K562 (cell line): ENCODE results near the gene DRC1. TPM values are rescaled to one million over a fixed set of nuclear protein-coding genes. Genes with fewer than 3 reads are reported as not detected.
A peak's percentile ranks its signal among the peaks of the same experiment; 100 is the strongest.

Experiments
- ATF1 ChIP-seq, 2 experiments: fragments of 450-650 bp in 1 of 2; IDR thresholded peaks; 2 replicates each; pipeline ENCODE4 v1.6.1; 2016; ENCODE audit warnings: missing compliant biosample characterization in 1 of 2, missing genetic modification characterization in 1 of 2
- BCOR ChIP-seq: fragments of 450-650 bp; IDR thresholded peaks from 2 replicates; pipeline ENCODE4 v1.6.1; 2016
- CHD4 ChIP-seq: fragments of 200-600 bp; sonication (generic); IDR thresholded peaks from 3 replicates; pipeline ENCODE4 v1.6.1; 2012; ENCODE audit warnings: low read depth, mild to moderate bottlenecking, mixed read lengths, low read length, inconsistent platforms; ENCODE audit not compliant: insufficient read depth, insufficient replicate concordance, poor library complexity, severe bottlenecking
- CREB1 ChIP-seq, 2 experiments: sonication (generic) in 1 of 2; formaldehyde crosslinking in 1 of 2; IDR thresholded peaks; 2 replicates each; pipeline versions ENCODE4 v1.6.1 to v1.8.0; 2012 to 2022; ENCODE audit warnings: inconsistent platforms in 1 of 2, mild to moderate bottlenecking in 1 of 2, missing genetic modification reagents in 1 of 2, moderate library complexity in 1 of 2
- CREB5 ChIP-seq: fragments of 250-450 bp; sonication (Bioruptor Pico); IDR thresholded peaks from 2 replicates; pipeline ENCODE4 v1.5.0; 2020; ENCODE audit warnings: mild to moderate bottlenecking
- E2F6 ChIP-seq, 2 experiments: IDR thresholded peaks; 2 replicates each; pipeline ENCODE4 v1.6.1; 2011; ENCODE audit warnings: borderline replicate concordance in 1 of 2, control low read depth in 1 of 2, low read depth in 1 of 2, low read length in 1 of 2, mild to moderate bottlenecking in 1 of 2, mixed read lengths in 1 of 2, moderate library complexity in 1 of 2; ENCODE audit not compliant: insufficient read depth in 1 of 2, insufficient read length in 1 of 2, poor library complexity in 1 of 2, severe bottlenecking in 1 of 2; ENCODE audit errors: extremely low read depth in 1 of 2
- EGR1 ChIP-seq: fragments of 450-650 bp; conservative IDR thresholded peaks from 2 replicates; pipeline ENCODE4 v1.6.1; 2017; ENCODE audit warnings: mild to moderate bottlenecking
- EP300 ChIP-seq: IDR thresholded peaks from 2 replicates; pipeline ENCODE4 v1.6.1; 2012; ENCODE audit warnings: low read length, improper control_type of control experiment
- HMG20A ChIP-seq: fragments of 450-650 bp; formaldehyde crosslinking; conservative IDR thresholded peaks from 2 replicates; pipeline ENCODE4 v1.4.0; 2020; ENCODE audit warnings: mild to moderate bottlenecking, mixed read lengths
- JUN ChIP-seq, 2 experiments: sonication (generic) in 1 of 2; formaldehyde crosslinking in 1 of 2; IDR thresholded peaks; 2 replicates each; pipeline versions ENCODE4 v1.6.1 to v1.8.0; 2012 to 2022; ENCODE audit warnings: borderline replicate concordance in 2 of 2, mild to moderate bottlenecking in 2 of 2, improper control_type of control experiment in 1 of 2, low read depth in 1 of 2, low read length in 1 of 2, missing genetic modification reagents in 1 of 2
- MEF2D ChIP-seq: conservative IDR thresholded peaks from 2 replicates; pipeline ENCODE4 v1.6.1; 2016; ENCODE audit warnings: low read depth, missing genetic modification characterization, missing compliant biosample characterization
- MYNN ChIP-seq, 2 experiments: sonication (generic); formaldehyde crosslinking in 1 of 2; IDR thresholded peaks; 2 replicates each; pipeline versions ENCODE4 v1.5.0 to v1.6.1; 2016 to 2020; ENCODE audit warnings: antibody characterized with exemption in 1 of 2, missing genetic modification reagents in 1 of 2
- NBN ChIP-seq: fragments of 450-650 bp; IDR thresholded peaks from 2 replicates; pipeline ENCODE4 v1.6.1; 2016; ENCODE audit warnings: low read depth, mild to moderate bottlenecking
- NCOA2 ChIP-seq, 2 experiments: fragments of 450-650 bp; IDR thresholded peaks; 2 replicates each; pipeline ENCODE4 v1.6.1; 2018; ENCODE audit warnings: mild to moderate bottlenecking in 2 of 2, moderate library complexity in 1 of 2; ENCODE audit not compliant: partially characterized antibody in 2 of 2
- NCOR1 ChIP-seq: fragments of 450-650 bp; IDR thresholded peaks from 2 replicates; pipeline ENCODE4 v1.6.1; 2016; ENCODE audit warnings: mild to moderate bottlenecking, moderate library complexity
- NFATC3 ChIP-seq: fragments of 450-650 bp; IDR thresholded peaks from 2 replicates; pipeline ENCODE4 v1.6.1; 2017; ENCODE audit warnings: mild to moderate bottlenecking
- NR2C2 ChIP-seq, 2 experiments: fragments of 200-800 bp in 1 of 2; sonication (Bioruptor generic) in 1 of 2; sonication (generic) in 1 of 2; formaldehyde crosslinking in 1 of 2; IDR thresholded peaks; 2 replicates each; pipeline versions ENCODE4 v1.6.1 to v1.8.0; 2016 to 2022; ENCODE audit warnings: mild to moderate bottlenecking in 1 of 2, missing compliant biosample characterization in 1 of 2, missing genetic modification characterization in 1 of 2, missing genetic modification reagents in 1 of 2
- PPARD ChIP-seq: fragments of 250-450 bp; sonication (Bioruptor Pico); IDR thresholded peaks from 2 replicates; pipeline ENCODE4 v1.8.0; 2022; ENCODE audit warnings: inconsistent platforms, mild to moderate bottlenecking, moderate library complexity
- PURB ChIP-seq: sonication (generic); formaldehyde crosslinking; IDR thresholded peaks from 2 replicates; pipeline ENCODE4 v1.9.0; 2021; ENCODE audit warnings: low read depth, mild to moderate bottlenecking, missing genetic modification reagents
- SMARCA5 ChIP-seq: fragments of 450-650 bp; IDR thresholded peaks from 2 replicates; pipeline ENCODE4 v1.6.1; 2016
- SP1 ChIP-seq: sonication (generic); formaldehyde crosslinking; IDR thresholded peaks from 2 replicates; pipeline ENCODE4 v1.8.1; 2022; ENCODE audit warnings: mild to moderate bottlenecking, missing genetic modification reagents
- STAG1 ChIP-seq: sonication (generic); formaldehyde crosslinking; IDR thresholded peaks from 2 replicates; pipeline ENCODE4 v1.5.0; 2020; ENCODE audit warnings: missing genetic modification reagents, borderline replicate concordance
- XRCC5 ChIP-seq: fragments of 200-400 bp; formaldehyde crosslinking; IDR thresholded peaks from 2 replicates; pipeline ENCODE4 v1.6.1; 2017; ENCODE audit warnings: low read depth, mild to moderate bottlenecking, low read length
- polyA plus RNA-seq, 8 experiments: library from polyadenylated mRNA; depleted of rRNA in 4 of 8; stranded (reverse) in 5 of 8; unstranded in 3 of 8; fragments of >200 nt; fragmentation: Nextera tagmentation in 2 of 8; fragmentation: Illumina TruSeq in 1 of 8; extraction: Ambion mirVana in 2 of 8; extraction: Trizol in 1 of 8; gene quantifications; 2 replicates each; pipeline versions ENCODE4 v1.2.1 to v1.2.3, GENCODE V29; 2011 to 2014; ENCODE audit warnings: inconsistent platforms in 1 of 8, missing spikeins in 1 of 8
- total RNA-seq, 7 experiments: library from RNA; depleted of rRNA in 6 of 7; stranded (reverse); fragments of >200 nt in 6 of 7; fragmentation: Illumina TruSeq in 2 of 7; extraction: Trizol in 2 of 7; gene quantifications; 2 replicates each; pipeline versions ENCODE4 v1.2.1 to v1.2.3, GENCODE V29; 2011 to 2021; ENCODE audit warnings: low replicate concordance in 1 of 7
- TF ChIP-seq, protein P1 (sequence below): fragments of 250-450 bp; sonication (Bioruptor Pico); IDR thresholded peaks from 2 replicates; pipeline ENCODE4 v1.8.0; 2022; ENCODE audit warnings: inconsistent platforms, mild to moderate bottlenecking, moderate library complexity, borderline replicate concordance

Gene DRC1
- total and polyA plus RNA-seq, 9 of the 15 experiments (the other 6 are each of a cell fraction or from before 2014, with no cell fraction given) = 0.07 to 0.10 TPM; not detected in 7

GRCh38 chr2:26396734-26397298 is 4.9 kb upstream of the DRC1 start (continued):
- TF ChIP-seq ATF1 (CRISPR knock-in tag; IDR thresholded peaks at IDR 0.05) = no peak
- TF ChIP-seq ATF1 (tag; IDR thresholded peaks at IDR 0.05) = peak; percentile 56; the same call in 1 of the 2 replicates
- TF ChIP-seq CHD4 = peak; percentile 93
- peak in 1 of 2 experiments; percentile 20 for TF ChIP-seq NCOA2 (IDR thresholded peaks at IDR 0.05; ENCODE audit: partially characterized antibody in 2 of 2)
- TF ChIP-seq MYNN (IDR thresholded peaks at IDR 0.05) = peak; percentile 58; the same call in 1 of the 2 replicates
- TF ChIP-seq MYNN (CRISPR knock-in tag; IDR thresholded peaks at IDR 0.05) = no peak
- TF ChIP-seq NCOR1 = peak; percentile 49; the same call in 1 of the 2 replicates
- peak in 1 of 2 experiments; percentile 10 for TF ChIP-seq E2F6 (IDR thresholded peaks at IDR 0.05; ENCODE audit: borderline replicate concordance in 1 of 2, extremely low read depth in 1 of 2, insufficient read depth in 1 of 2, insufficient read length in 1 of 2, low read depth in 1 of 2, low read length in 1 of 2, poor library complexity in 1 of 2, severe bottlenecking in 1 of 2)
- TF ChIP-seq EP300 = peak; percentile 68
- TF ChIP-seq SMARCA5 = peak; percentile 55; the same call in 1 of the 2 replicates
- TF ChIP-seq NBN = peak; percentile 70; the same call in 1 of the 2 replicates
- no peak for TF ChIP-seq CREB5 (CRISPR knock-in tag)
- TF ChIP-seq PPARD = no peak
- no peak for TF ChIP-seq PURB
- TF ChIP-seq SP1 (CRISPR knock-in tag) = peak; percentile 42; the same call in 1 of the 2 replicates
- TF ChIP-seq STAG1 = no peak
- peak; percentile 90 for TF ChIP-seq BCOR
- TF ChIP-seq HMG20A (CRISPR knock-in tag) = no peak
- peak; percentile 93 for TF ChIP-seq EGR1
- no peak for TF ChIP-seq MEF2D
- no peak for TF ChIP-seq NFATC3
- TF ChIP-seq JUN (IDR thresholded peaks at IDR 0.05; ENCODE audit: borderline replicate concordance, low read depth, low read length) = peak; percentile 74
- no peak for TF ChIP-seq JUN (CRISPR knock-in tag; IDR thresholded peaks at IDR 0.05; ENCODE audit: borderline replicate concordance)
- no peak for TF ChIP-seq XRCC5
- TF ChIP-seq, protein P1, sequence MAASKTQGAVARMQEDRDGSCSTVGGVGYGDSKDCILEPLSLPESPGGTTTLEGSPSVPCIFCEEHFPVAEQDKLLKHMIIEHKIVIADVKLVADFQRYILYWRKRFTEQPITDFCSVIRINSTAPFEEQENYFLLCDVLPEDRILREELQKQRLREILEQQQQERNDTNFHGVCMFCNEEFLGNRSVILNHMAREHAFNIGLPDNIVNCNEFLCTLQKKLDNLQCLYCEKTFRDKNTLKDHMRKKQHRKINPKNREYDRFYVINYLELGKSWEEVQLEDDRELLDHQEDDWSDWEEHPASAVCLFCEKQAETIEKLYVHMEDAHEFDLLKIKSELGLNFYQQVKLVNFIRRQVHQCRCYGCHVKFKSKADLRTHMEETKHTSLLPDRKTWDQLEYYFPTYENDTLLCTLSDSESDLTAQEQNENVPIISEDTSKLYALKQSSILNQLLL = no peak
- TF ChIP-seq NR2C2 (CRISPR knock-in tag; IDR thresholded peaks at IDR 0.05) = no peak
- TF ChIP-seq NR2C2 (tag; IDR thresholded peaks at IDR 0.05) = no peak
- TF ChIP-seq CREB1 (IDR thresholded peaks at IDR 0.05) = peak; percentile 41; the same call in 1 of the 2 replicates
- TF ChIP-seq CREB1 (CRISPR knock-in tag; IDR thresholded peaks at IDR 0.05) = no peak
